Panc1 (cell line): ENCODE data around the gene CATSPERZ. TPM values are rescaled to one million over a fixed set of nuclear protein-coding genes. Genes with fewer than 3 reads are reported as not detected.
A peak's percentile ranks its signal among the peaks of the same experiment; 100 is the strongest.

Experiments
- ATAC-seq: fragments of 200-7000 bp; cut with Tn5 transposase; 2 replicates; pipeline ENCODE4 v1.9.1; 2020; ENCODE audit warnings: mild to moderate bottlenecking, moderate library complexity
- BruUV-seq: library from RNA; stranded (reverse); fragments of 400-500 nt; replicated peaks from 2 replicates; lab custom pipeline; 2021; lab: Mats Ljungman, UMichigan
- CTCF ChIA-PET: fragments of 300-600 bp; sonication (Branson Sonifier 250); formaldehyde crosslinking; loops from one replicate; lab custom pipeline; 2022; ENCODE audit warnings: antibody characterized with exemption; lab: Charles Lee
- POLR2A ChIA-PET: fragments of 300-600 bp; sonication (Branson Sonifier 250); formaldehyde crosslinking; loops from one replicate; lab custom pipeline; 2022; ENCODE audit warnings: antibody characterized with exemption; lab: Charles Lee
- DNase-seq: peaks from one replicate; pipeline ENCODE4 v3.0.0-alpha.2; 2010; ENCODE audit warnings: low read depth, low spot score
- H3K27ac ChIP-seq: 2 replicates; pipeline ENCODE4 v1.5.1; 2011; ENCODE audit warnings: mild to moderate bottlenecking, low read length, inconsistent platforms
- H3K27me3 ChIP-seq: fragments of 200-500 bp; sonication (Bioruptor generic); 2 replicates; pipeline ENCODE4 v1.6.0; 2014; ENCODE audit warnings: low read length, inconsistent platforms; ENCODE audit not compliant: control insufficient read depth, insufficient read depth
- H3K36me3 ChIP-seq: fragments of 200-500 bp; sonication (Bioruptor generic); 2 replicates; pipeline ENCODE4 v1.5.1; 2014; ENCODE audit warnings: inconsistent platforms, mild to moderate bottlenecking, low read length, moderate library complexity; ENCODE audit not compliant: control insufficient read depth, insufficient read depth
- H3K4me1 ChIP-seq: 2 replicates; pipeline ENCODE4 v1.5.1; 2011; ENCODE audit warnings: inconsistent platforms, mild to moderate bottlenecking, low read length, moderate library complexity; ENCODE audit not compliant: control insufficient read depth, insufficient read depth
- H3K4me3 ChIP-seq, 2 experiments: 2 replicates each; pipeline ENCODE4 v1.5.1; 2011 to 2012; ENCODE audit warnings: low read depth in 2 of 2, low read length in 2 of 2, mild to moderate bottlenecking in 2 of 2, inconsistent platforms in 1 of 2, moderate library complexity in 1 of 2
- H3K9me3 ChIP-seq: fragments of 200-500 bp; sonication (Bioruptor generic); 2 replicates; pipeline ENCODE4 v1.5.1; 2014; ENCODE audit warnings: low read depth, mild to moderate bottlenecking, inconsistent platforms, low read length, moderate library complexity; ENCODE audit not compliant: control insufficient read depth, insufficient read depth
- CTCF ChIP-seq: fragments of 450-650 bp; IDR thresholded peaks from 2 replicates; pipeline ENCODE4 v1.5.1; 2017; ENCODE audit warnings: mild to moderate bottlenecking
- POLR2AphosphoS5 ChIP-seq: IDR thresholded peaks from 2 replicates; pipeline ENCODE4 v1.6.1; 2012; ENCODE audit warnings: mild to moderate bottlenecking, low read depth, low read length, moderate library complexity
- REST ChIP-seq, 2 experiments: IDR thresholded peaks; 2 replicates each; pipeline ENCODE4 v1.6.1; 2011 to 2012; ENCODE audit warnings: low read depth in 2 of 2, control low read depth in 1 of 2, low read length in 1 of 2, mild to moderate bottlenecking in 1 of 2, moderate library complexity in 1 of 2; ENCODE audit not compliant: insufficient read depth in 1 of 2
- SIN3A ChIP-seq: IDR thresholded peaks from 2 replicates; pipeline ENCODE4 v1.6.1; 2012; ENCODE audit warnings: low read depth, mild to moderate bottlenecking, low read length, moderate library complexity, borderline replicate concordance; ENCODE audit not compliant: insufficient read depth
- TCF7L2 ChIP-seq: IDR thresholded peaks from 2 replicates; pipeline ENCODE4 v1.6.1; 2011; ENCODE audit warnings: mild to moderate bottlenecking, low read depth, low read length, inconsistent platforms
- in situ Hi-C: cut with HindIII; loops from 2 replicates; pipeline ENCODE4 v1.10.0; 2016; ENCODE audit warnings: low sequenced_read_pairs, low pct_unique_long_range_greater_than_20kb
- intact Hi-C: fragments of 100-400 bp; cut with micrococcal nuclease; formaldehyde crosslinking; loops from one replicate; pipeline ENCODE4 v1.10.0; 2022; ENCODE audit not compliant: unreplicated experiment
- total RNA-seq: library from RNA; stranded (reverse); gene quantifications from one replicate; pipeline ENCODE4 v1.2.1, GENCODE V29; 2021; ENCODE audit not compliant: unreplicated experiment

The CATSPERZ gene
- total RNA-seq, 1 experiment from 2014 or later, result 0.64 TPM

- Histone ChIP-seq H3K36me3 (peaks cover 2% of the 10 kb centered on the region; the same call in 1 of the 2 replicates), H3K27me3 (no peaks in the 10 kb centered on the region), H3K4me3 (peak within 1 kb of the TSS; percentile 74 to 77), H3K4me1 (peaks cover 43% of the 10 kb centered on the region), H3K27ac (peak within 1 kb of the TSS; percentile 100), H3K9me3 (no peaks in the 10 kb centered on the region)
- ATAC-seq, result peak; percentile 89
- no TSS peak for BruUV-seq
- in situ Hi-C loops (no loop called here), intact Hi-C loops (no loop called here)
- TF ChIP-seq REST (IDR thresholded peaks at IDR 0.05; ENCODE audit: insufficient read depth in 1 of 2, low read depth in 2 of 2, low read length in 1 of 2) (0 out of 4 replicates have a peak, but pooled peaks of 1 of the 2 experiments have one; percentile 47), POLR2AphosphoS5 (peak; percentile 87; the same call in 1 of the 2 replicates), SIN3A (0 out of 2 replicates have a peak, but pooled peaks have one; percentile 26), CTCF (no peak), TCF7L2 (peak; percentile 97)
- CTCF ChIA-PET, result interaction anchor here (0.6 to 2.3 kb wide), 16 partner anchors 13 to 76 kb away, joined by 3 to 21 read pairs (median 4); partner anchors contain the start of genes CATSPERZ, FKBP2 and GPR137
- POLR2A ChIA-PET, result interaction anchor here (0.5 to 2.0 kb wide), 12 partner anchors 11 to 48 kb away, joined by 3 to 12 read pairs (median 4); partner anchors contain the start of genes BAD and ESRRA
- peak; percentile 97 for DNase-seq
These were observed 17.3 kb downstream of the CATSPERZ start, which contains the start of gene TRMT112 for GRCh38 chr11:64317325-64317960. Gene TRMT112 (minus strand): TSS chr11:64317559. CDS start chr11:64317526, 33 bp downstream.

- POLR2A ChIA-PET, result interaction anchor here (0.5 to 2.0 kb wide), 15 partner anchors 11 to 84 kb away, joined by 3 to 12 read pairs (median 5); partner anchors contain the start of genes BAD and ESRRA
These were observed 18.0 kb downstream of the CATSPERZ start, which contains the start of gene PRDX5 for GRCh38 chr11:64317961-64318765. Gene PRDX5 (plus strand): TSS chr11:64318121. CDS start chr11:64318216, 95 bp downstream.

More at GRCh38 chr11:64317961-64318765, 18.0 kb downstream of the CATSPERZ start, which contains the start of gene PRDX5:
- peak within 1 kb of the TSS; percentile 100 for H3K27ac ChIP-seq
- no peaks in the 10 kb centered on the region for H3K27me3 ChIP-seq
- ATAC-seq (peak; percentile 87), DNase-seq (no peak)
- in situ Hi-C loops, result no loop called here
- no TSS peak for BruUV-seq
- intact Hi-C loops, result loop anchor here (1.0 kb wide), 1 partner anchor 37 kb away; no protein-coding TSS in a partner anchor
- CTCF ChIA-PET, result interaction anchor here (0.6 to 2.3 kb wide), 16 partner anchors 12 to 224 kb away, joined by 3 to 21 read pairs (median 4); partner anchors contain the start of genes CATSPERZ and GPR137
- peak within 1 kb of the TSS; percentile 74 to 77 for H3K4me3 ChIP-seq
- no peaks in the 10 kb centered on the region for H3K9me3 ChIP-seq
- peaks cover 2% of the 10 kb centered on the region; the same call in 1 of the 2 replicates for H3K36me3 ChIP-seq
- TF ChIP-seq POLR2AphosphoS5, result peak; percentile 72; the same call in 1 of the 2 replicates
- TF ChIP-seq SIN3A, result peak; percentile 80; the same call in 1 of the 2 replicates
- TF ChIP-seq REST (IDR thresholded peaks at IDR 0.05; ENCODE audit: insufficient read depth in 1 of 2, low read depth in 2 of 2, low read length in 1 of 2), result peak in 1 of 2 experiments; percentile 75; a peak in 2 of 4 replicates
- TF ChIP-seq TCF7L2, result no peak
- TF ChIP-seq CTCF, result no peak; the same call in 1 of the 2 replicates
- H3K4me1 ChIP-seq, result peaks cover 48% of the 10 kb centered on the region
